ENCODE data around the gene PLXNC1. TPM values are rescaled to one million over a fixed set of nuclear protein-coding genes. Genes with fewer than 3 reads are reported as not detected.
A peak's percentile ranks its signal among the peaks of the same experiment; 100 is the strongest.

The PLXNC1 gene
- total RNA-seq, 4 donors from 2014 or later: 4.8 to 6.8 (median 6.2) TPM

DNA sequence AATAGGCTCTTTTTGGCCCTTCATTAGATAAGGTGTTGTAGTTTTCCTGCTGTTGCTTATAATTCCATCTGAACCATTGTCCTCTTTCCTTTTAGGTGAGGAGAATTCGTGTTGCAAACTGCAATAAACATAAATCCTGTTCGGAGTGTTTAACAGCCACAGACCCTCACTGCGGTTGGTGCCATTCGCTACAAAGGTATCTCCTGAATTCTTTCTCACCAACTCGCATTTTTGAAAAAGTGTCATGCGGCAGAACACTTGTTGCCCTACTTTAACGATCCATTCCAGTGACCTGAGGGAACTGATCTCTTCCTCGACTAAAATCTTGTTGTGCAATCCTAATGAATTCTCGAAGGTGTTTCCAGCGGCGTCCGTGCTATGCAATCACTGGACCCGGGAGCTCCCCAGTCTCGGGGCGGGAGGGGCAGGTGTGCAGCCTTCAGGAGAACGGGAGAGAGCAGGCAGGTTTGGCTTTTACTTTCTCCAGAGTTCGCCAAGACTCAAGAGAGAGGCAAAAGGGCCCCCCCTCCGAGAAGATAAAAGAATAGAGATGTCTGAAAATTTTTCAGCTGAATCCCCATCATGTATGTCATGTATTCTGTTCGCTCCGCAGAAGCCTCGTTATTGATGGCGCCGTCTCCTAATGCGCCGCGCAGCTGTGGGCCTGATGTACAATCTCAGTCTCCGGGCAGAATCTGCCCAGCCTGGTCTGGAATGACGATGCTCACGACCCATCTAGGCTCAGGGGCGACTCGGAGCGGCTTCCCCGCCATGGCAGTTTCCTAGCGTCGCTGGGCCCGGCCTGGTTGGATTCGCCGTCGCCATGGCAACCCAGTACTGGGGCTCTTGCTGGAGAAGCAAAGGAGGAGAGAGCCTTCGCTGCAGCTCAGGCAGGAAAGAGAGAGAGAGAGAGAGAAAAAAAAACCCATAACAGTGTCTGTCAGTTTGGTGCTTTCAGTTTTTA, 38.2 kb downstream of the PLXNC1 start:
- 60 to 85% methylated on average over 6 to 20 of the region's 40 CpGs for WGBS, 2 donors (ENCODE audit: low coverage in 1 of 2)
- Histone ChIP-seq H3K27ac (no peak overlapping the region), H3K36me3 (no peaks in the 10 kb centered on the region), H3K9me3 (no peaks in the 10 kb centered on the region), H3K4me1 (no peaks in the 10 kb centered on the region), H3K27me3 (no peaks in the 10 kb centered on the region), H3K4me3 (peak overlapping the region in 1 of 2 donors; percentile 37)
- ATAC-seq: no peak
- TF ChIP-seq EP300 (IDR thresholded peaks at IDR 0.05) (no peak), POLR2A (IDR thresholded peaks at IDR 0.05) (no peak)
- TF ChIP-seq, protein P1, sequence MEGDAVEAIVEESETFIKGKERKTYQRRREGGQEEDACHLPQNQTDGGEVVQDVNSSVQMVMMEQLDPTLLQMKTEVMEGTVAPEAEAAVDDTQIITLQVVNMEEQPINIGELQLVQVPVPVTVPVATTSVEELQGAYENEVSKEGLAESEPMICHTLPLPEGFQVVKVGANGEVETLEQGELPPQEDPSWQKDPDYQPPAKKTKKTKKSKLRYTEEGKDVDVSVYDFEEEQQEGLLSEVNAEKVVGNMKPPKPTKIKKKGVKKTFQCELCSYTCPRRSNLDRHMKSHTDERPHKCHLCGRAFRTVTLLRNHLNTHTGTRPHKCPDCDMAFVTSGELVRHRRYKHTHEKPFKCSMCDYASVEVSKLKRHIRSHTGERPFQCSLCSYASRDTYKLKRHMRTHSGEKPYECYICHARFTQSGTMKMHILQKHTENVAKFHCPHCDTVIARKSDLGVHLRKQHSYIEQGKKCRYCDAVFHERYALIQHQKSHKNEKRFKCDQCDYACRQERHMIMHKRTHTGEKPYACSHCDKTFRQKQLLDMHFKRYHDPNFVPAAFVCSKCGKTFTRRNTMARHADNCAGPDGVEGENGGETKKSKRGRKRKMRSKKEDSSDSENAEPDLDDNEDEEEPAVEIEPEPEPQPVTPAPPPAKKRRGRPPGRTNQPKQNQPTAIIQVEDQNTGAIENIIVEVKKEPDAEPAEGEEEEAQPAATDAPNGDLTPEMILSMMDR (IDR thresholded peaks at IDR 0.05): no peak

GRCh38 chr12:94187361-94187760, 39.0 kb downstream of the PLXNC1 start:
- no peak for ATAC-seq
- Histone ChIP-seq H3K9me3 (no peaks in the 10 kb centered on the region), H3K4me3 (peak overlapping the region in 1 of 2 donors; percentile 37), H3K27me3 (no peaks in the 10 kb centered on the region), H3K27ac (no peak overlapping the region), H3K4me1 (no peaks in the 10 kb centered on the region), H3K36me3 (no peaks in the 10 kb centered on the region)
- WGBS, 2 donors (ENCODE audit: low coverage in 1 of 2): 48 to 58% methylated on average over 10 to 12 of the region's 12 CpGs
- TF ChIP-seq POLR2AphosphoS5 (IDR thresholded peaks at IDR 0.05): no peak
- no peak for TF ChIP-seq POLR2A (IDR thresholded peaks at IDR 0.05)
- TF ChIP-seq, protein P1 (IDR thresholded peaks at IDR 0.05): no peak
- TF ChIP-seq EP300 (IDR thresholded peaks at IDR 0.05): no peak

DNA sequence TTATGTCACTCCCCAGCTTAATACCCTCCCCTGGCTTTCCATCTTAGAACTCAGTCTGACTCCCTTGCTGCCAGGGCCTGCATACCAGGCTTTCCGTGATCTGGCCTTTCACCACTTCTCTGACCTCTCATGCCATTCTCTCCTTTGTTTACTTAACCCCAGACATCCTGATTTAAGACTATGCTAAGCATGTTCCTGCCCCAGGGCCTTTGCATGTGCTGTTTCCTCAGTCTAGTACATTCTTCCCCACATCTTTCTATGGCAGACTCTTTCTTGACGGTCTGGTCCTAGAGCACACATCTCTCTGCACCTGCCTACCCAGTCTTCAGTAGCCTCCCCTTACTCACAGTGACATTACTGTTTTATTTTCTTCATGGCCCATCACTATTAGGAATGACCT, 42.2 kb downstream of the PLXNC1 start:
- Histone ChIP-seq H3K36me3 (no peaks in the 10 kb centered on the region), H3K4me3 (no peak overlapping the region), H3K27me3 (no peaks in the 10 kb centered on the region), H3K27ac (no peak overlapping the region), H3K9me3 (no peaks in the 10 kb centered on the region), H3K4me1 (no peaks in the 10 kb centered on the region)
- no peak for TF ChIP-seq POLR2AphosphoS5 (IDR thresholded peaks at IDR 0.05)
- no peak for TF ChIP-seq EP300 (IDR thresholded peaks at IDR 0.05)
- TF ChIP-seq, protein P1 (IDR thresholded peaks at IDR 0.05): no peak
- no peak for TF ChIP-seq POLR2A (IDR thresholded peaks at IDR 0.05)
- 79 to 100% methylated on average over 1 of the region's 2 CpGs for WGBS, 2 donors (ENCODE audit: low coverage in 1 of 2)
- no peak for ATAC-seq

- TF ChIP-seq POLR2A (IDR thresholded peaks at IDR 0.05): no peak
- TF ChIP-seq EP300 (IDR thresholded peaks at IDR 0.05): no peak
- TF ChIP-seq, protein P1 (IDR thresholded peaks at IDR 0.05): no peak
- no peak for TF ChIP-seq POLR2AphosphoS5 (IDR thresholded peaks at IDR 0.05)
- Histone ChIP-seq H3K9me3 (no peaks in the 10 kb centered on the region), H3K4me3 (no peak overlapping the region), H3K36me3 (no peaks in the 10 kb centered on the region), H3K27me3 (no peaks in the 10 kb centered on the region), H3K4me1 (no peaks in the 10 kb centered on the region), H3K27ac (no peak overlapping the region)
- no peak for ATAC-seq
- WGBS, 2 donors (ENCODE audit: low coverage in 1 of 2): 100% methylated on average over 2 of the region's 2 CpGs
Observed at GRCh38 chr12:94191023-94191422, 42.6 kb downstream of the PLXNC1 start.

- WGBS, 2 donors (ENCODE audit: low coverage in 1 of 2): 57 to 75% methylated on average over 1 of the region's 1 CpG
- H3K4me3 ChIP-seq: no peak overlapping the region
- H3K9me3 ChIP-seq: peaks cover 0 to 3% (median 0%) of the 10 kb centered on the region in 3 donors
- H3K36me3 ChIP-seq: peaks cover 0 to 4% of the 10 kb centered on the region in 2 donors
- H3K27me3 ChIP-seq: no peaks in the 10 kb centered on the region
- no peak for ATAC-seq
- no peak overlapping the region for H3K27ac ChIP-seq
- H3K4me1 ChIP-seq: no peaks in the 10 kb centered on the region
- TF ChIP-seq EP300 (IDR thresholded peaks at IDR 0.05): no peak
- TF ChIP-seq, protein P1 (IDR thresholded peaks at IDR 0.05): no peak
- TF ChIP-seq POLR2A (IDR thresholded peaks at IDR 0.05): no peak
- TF ChIP-seq POLR2AphosphoS5 (IDR thresholded peaks at IDR 0.05): no peak
Observed at GRCh38 chr12:94191811-94192210, 43.4 kb downstream of the PLXNC1 start.
